CD4-positive, alpha-beta T cell treated with Interleukin-1 beta for 1 hour (primary cell): ENCODE measurements around the gene TNFSF4.
A peak's percentile ranks its signal among the peaks of the same experiment; 100 is the strongest.

Experiments used
- DNase-seq, 2 donors: peaks; one replicate each; pipeline ENCODE4 v3.0.0-alpha.2; 2020 to 2022

Gene TNFSF4

GRCh38 chr1:173210283-173210682, 3.2 kb upstream of the TNFSF4 start:
- no peak for DNase-seq

GRCh38 chr1:173208868-173209267, 1.7 kb upstream of the TNFSF4 start:
- DNase-seq = no peak

GRCh38 chr1:173208146-173208545, 1.0 kb upstream of the TNFSF4 start:
- no peak for DNase-seq

GRCh38 chr1:173205146-173206051, 1.7 kb downstream of the TNFSF4 start:
- peak in 1 of 2 donors; percentile 28 for DNase-seq

DNA sequence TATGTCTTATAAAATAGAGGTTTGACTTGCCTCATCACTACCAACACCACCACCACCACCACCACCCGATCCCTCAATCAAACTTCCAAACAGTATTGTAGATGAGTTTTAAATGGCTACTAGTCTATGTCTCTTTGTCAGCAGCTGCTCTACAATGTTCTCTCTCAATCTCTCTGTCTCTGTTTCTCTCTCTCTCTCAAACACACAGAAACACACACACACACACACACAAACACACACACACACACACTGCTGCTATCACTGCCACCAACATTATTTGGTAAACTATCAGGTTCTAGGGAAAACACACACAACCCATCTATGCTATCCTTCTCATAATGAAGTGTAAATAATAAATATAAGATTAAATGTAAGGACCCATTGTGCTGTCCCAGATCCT, 2.4 kb downstream of the TNFSF4 start:
- DNase-seq = no peak

GRCh38 chr1:173202424-173203145, 4.5 kb downstream of the TNFSF4 start:
- peak in 1 of 2 donors; percentile 27 for DNase-seq

DNA sequence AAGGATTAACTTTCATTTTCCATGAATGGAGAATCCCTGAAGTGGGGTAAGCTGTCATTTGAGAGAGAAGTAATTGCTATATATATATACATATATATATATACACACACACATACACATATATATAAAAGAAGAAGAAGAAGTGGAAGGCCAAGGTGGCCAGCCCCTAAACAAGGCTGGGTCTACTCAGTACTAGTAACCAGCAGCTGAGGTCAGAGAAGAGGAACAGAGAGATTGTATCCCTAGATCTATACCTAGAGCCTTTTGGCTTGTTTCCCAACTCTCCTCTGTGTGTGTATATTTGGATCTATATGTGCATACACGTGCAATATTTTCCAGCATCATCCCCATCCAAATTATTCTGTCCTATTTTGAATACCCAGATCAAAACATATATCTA, 5.2 kb downstream of the TNFSF4 start:
- no peak for DNase-seq

DNA sequence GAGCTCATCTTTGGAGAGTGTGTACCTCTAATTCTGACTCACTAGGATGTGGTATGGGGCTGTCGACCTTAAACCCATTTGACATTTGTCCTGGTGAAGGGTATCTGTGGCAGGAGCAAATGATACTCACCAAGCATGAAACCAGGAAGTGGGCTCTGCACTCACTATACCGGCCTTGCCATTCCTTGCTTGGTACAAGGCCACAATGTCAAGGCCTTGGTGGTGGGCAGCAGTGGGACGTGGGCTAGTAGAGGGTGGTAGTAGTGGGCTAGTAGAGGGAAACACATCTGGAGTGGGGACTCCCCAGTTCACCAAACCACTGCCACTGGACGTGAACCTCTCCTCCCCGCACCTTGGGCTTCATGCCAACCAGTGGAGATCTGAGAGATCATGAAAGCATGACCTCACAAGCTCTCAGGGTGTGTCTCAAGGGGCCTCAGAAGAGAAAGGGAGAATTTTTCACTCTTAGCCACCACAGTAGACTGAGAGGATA, 11.5 kb downstream of the TNFSF4 start:
- DNase-seq = no peak

- peak in 1 of 2 donors; percentile 31 for DNase-seq
Measured at GRCh38 chr1:173193639-173194038, 13.5 kb downstream of the TNFSF4 start.

- DNase-seq = no peak
Measured at GRCh38 chr1:173191011-173191705, 16.0 kb downstream of the TNFSF4 start.

GRCh38 chr1:173190101-173190936, 16.8 kb downstream of the TNFSF4 start:
- DNase-seq = no peak

DNA sequence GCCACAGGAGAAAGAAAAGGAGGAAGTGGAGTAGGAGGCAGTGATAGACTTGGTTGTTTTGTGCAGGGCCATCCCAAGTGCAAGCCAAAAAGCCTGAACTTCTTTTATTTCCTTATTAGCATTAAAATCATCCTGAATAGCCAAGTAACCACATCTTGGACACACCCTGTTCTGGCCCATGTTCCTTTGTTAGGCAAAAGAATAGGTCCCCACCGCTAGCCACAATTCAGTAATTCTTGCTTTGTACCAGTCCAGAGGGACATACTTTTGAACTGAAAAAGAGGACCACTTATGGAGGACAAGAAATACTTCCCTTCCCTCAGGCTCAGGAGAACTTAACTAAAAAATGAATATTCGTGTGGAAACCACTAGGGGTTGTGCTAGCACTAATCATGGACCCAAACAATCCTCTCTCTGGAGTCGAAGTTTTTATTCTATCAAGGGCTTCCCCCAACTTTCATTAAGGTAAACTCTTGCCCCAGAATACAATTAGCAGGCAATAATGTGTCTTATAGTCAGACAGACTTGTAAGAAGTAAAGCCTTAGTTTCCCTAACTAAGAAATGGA, 19.4 kb downstream of the TNFSF4 start:
- DNase-seq = no peak

GRCh38 chr1:173181791-173182190, 25.3 kb downstream of the TNFSF4 start:
- DNase-seq = no peak

GRCh38 chr1:173176246-173176645, 30.9 kb downstream of the TNFSF4 start:
- DNase-seq = no peak

GRCh38 chr1:173175514-173176145, 31.5 kb downstream of the TNFSF4 start:
- DNase-seq = no peak

GRCh38 chr1:173173388-173173787, 33.7 kb downstream of the TNFSF4 start:
- DNase-seq = no peak

DNA sequence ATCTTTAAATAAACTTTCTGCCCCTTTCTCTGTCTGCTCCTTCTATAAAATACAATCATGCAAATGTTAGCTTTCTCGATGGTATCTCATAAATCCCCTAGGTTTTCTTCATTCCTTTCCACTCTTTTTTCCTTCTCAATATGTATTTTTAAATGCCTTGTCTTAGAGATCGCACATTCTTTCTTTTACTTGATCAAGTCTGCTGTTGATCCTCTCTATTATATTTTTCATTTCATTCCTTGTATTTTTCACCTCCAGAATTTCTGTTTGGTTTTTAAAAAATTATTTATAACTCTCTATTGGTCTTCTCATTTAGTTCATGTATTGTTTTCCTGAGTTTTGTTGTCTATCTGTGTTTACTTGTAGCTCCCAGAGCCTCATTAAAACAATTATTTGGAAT, 36.0 kb downstream of the TNFSF4 start:
- DNase-seq = no peak

DNA sequence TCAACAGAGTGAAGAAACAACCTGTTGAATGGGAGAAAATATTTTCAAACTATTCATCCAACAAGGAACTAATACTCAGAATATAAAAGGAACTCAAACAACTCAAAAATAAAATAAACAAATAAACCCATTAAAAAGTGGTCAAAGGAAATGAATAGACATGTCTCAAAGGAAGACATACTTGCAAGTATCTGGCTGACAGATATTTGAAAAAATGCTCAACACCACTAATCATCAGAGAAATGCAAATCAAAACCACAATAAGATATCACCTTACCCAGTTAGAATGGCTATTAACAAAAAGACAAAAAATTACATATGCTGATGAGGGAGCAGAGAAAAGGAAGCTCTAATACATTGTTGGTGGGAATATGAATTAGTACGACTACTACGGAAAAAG, 38.2 kb downstream of the TNFSF4 start:
- DNase-seq = no peak

GRCh38 chr1:173164686-173165085, 42.4 kb downstream of the TNFSF4 start:
- no peak for DNase-seq

DNA sequence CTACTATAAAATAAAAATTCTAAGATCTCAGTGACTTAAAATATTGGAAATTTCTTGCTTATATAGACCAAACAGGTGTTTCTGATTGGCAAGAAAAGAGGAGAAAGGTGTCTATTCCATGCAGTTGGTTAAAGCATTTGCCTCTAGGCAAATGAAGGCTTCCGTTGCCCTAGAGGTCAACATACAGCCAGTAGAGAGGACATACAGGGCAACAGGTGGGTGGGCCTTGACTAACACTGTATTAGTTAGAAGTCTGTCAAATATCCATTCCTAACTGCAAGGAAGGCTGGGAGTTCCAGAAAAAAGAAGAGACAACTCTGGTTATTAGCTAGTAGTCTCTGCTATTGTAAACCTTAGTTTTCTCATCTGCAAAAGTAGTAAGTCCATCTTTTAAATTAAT, 43.0 kb downstream of the TNFSF4 start:
- no peak for DNase-seq

- DNase-seq = no peak
Measured at GRCh38 chr1:173163222-173163621, 43.9 kb downstream of the TNFSF4 start.

- no peak for DNase-seq
Measured at GRCh38 chr1:173162601-173163000, 44.5 kb downstream of the TNFSF4 start.
